SK-N-MC (cell line): ENCODE data around the gene TUNAR.

ENCODE experiments used
- EZH2 ChIP-seq: fragments of 200-600 bp; sonication (generic); IDR thresholded peaks from one replicate; pipeline ENCODE4 v1.6.1; 2017; ENCODE audit warnings: antibody characterized with exemption
- POLR2AphosphoS5 ChIP-seq: IDR thresholded peaks from 2 replicates; pipeline ENCODE4 v1.6.1; 2012; ENCODE audit warnings: mild to moderate bottlenecking, low read depth, low read length, borderline replicate concordance

DNA sequence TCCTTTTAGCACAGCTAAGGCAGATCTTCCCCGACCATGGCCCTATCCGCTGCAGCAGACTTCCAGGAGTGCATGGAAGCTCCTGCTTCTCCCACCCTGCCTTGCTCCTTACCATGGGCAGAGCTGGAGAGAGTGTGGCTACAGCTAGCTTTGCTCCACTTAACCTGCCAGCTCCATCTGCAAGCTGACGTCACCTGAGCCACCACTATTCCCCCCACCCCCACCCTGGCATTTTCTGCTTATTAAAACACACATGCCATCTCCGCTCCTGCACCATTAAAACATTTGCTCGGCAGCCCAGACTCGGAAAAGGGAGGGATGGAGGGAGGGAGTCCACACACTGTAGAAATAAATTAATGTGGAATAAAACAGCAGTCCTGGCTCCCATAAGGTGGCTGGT is 67.8 kb downstream of the TUNAR start:
- TF ChIP-seq EZH2 (no peak), POLR2AphosphoS5 (no peak)
